NCI-H2171 (cell line): ENCODE measurements around the gene TEKT2.

ENCODE experiments used
- DNase-seq: peaks from one replicate; lab custom pipeline; 2025; lab: John Stamatoyannopoulos, UW

The TEKT2 gene

GRCh38 chr1:36083635-36084496, at the start of gene TEKT2:
TEKT2 (plus strand) TSS chr1:36084094; CDS start chr1:36084922, 828 bp downstream.
- DNase-seq = peak; percentile 83

- no peak for DNase-seq
These were observed 49.2 kb upstream of the TEKT2 start for GRCh38 chr1:36034692-36035091.

- no peak for DNase-seq
These were observed 48.7 kb upstream of the TEKT2 start for GRCh38 chr1:36035154-36035553.

GRCh38 chr1:36040238-36040637, 43.7 kb upstream of the TEKT2 start:
- no peak for DNase-seq

GRCh38 chr1:36051821-36052220, 32.1 kb upstream of the TEKT2 start:
- no peak for DNase-seq

GRCh38 chr1:36053978-36054377, 29.9 kb upstream of the TEKT2 start:
- no peak for DNase-seq

GRCh38 chr1:36055706-36056105, 28.2 kb upstream of the TEKT2 start:
- DNase-seq = no peak

GRCh38 chr1:36062315-36062714, 21.6 kb upstream of the TEKT2 start:
- no peak for DNase-seq

GRCh38 chr1:36067871-36068270, 16.0 kb upstream of the TEKT2 start:
- DNase-seq = no peak

- DNase-seq = no peak
These were observed 15.0 kb upstream of the TEKT2 start for GRCh38 chr1:36068866-36069265.

- DNase-seq = peak; percentile 56
These were observed 13.5 kb upstream of the TEKT2 start for GRCh38 chr1:36070349-36070748.

- DNase-seq = no peak
These were observed 6.8 kb upstream of the TEKT2 start for GRCh38 chr1:36076979-36077573.

- DNase-seq = no peak
These were observed 3.7 kb upstream of the TEKT2 start for GRCh38 chr1:36080236-36080635.

GRCh38 chr1:36080801-36081200, 3.1 kb upstream of the TEKT2 start:
- no peak for DNase-seq

- no peak for DNase-seq
These were observed 1.9 kb upstream of the TEKT2 start for GRCh38 chr1:36081926-36082485.

- no peak for DNase-seq
These were observed 675 bp upstream of the TEKT2 start for GRCh38 chr1:36083219-36083618.

- no peak for DNase-seq
These were observed 712 bp downstream of the TEKT2 start for GRCh38 chr1:36084497-36085115.

- DNase-seq = no peak
These were observed 1.2 kb downstream of the TEKT2 start for GRCh38 chr1:36085126-36085525.

- no peak for DNase-seq
These were observed 2.0 kb downstream of the TEKT2 start for GRCh38 chr1:36085686-36086526.

GRCh38 chr1:36086529-36087232, 2.8 kb downstream of the TEKT2 start:
- no peak for DNase-seq
